A549 treated with CpdA at 1 μM for 4 hours (cell line): ENCODE results near the gene DMAP1. TPM values are rescaled to one million over a fixed set of nuclear protein-coding genes. Genes with fewer than 3 reads are reported as not detected.

Experiments used
- total RNA-seq: library from RNA; stranded (reverse); fragments of 200-300 nt; extraction: Qiagen RNA extraction; gene quantifications from 5 replicates; pipeline ENCODE4 v1.2.3, GENCODE V29; 2022; ENCODE audit warnings: low read depth

The DMAP1 gene
- 19.0 to 22.2 TPM (median 21.1 TPM) in 5 replicates for total RNA-seq

DNA sequence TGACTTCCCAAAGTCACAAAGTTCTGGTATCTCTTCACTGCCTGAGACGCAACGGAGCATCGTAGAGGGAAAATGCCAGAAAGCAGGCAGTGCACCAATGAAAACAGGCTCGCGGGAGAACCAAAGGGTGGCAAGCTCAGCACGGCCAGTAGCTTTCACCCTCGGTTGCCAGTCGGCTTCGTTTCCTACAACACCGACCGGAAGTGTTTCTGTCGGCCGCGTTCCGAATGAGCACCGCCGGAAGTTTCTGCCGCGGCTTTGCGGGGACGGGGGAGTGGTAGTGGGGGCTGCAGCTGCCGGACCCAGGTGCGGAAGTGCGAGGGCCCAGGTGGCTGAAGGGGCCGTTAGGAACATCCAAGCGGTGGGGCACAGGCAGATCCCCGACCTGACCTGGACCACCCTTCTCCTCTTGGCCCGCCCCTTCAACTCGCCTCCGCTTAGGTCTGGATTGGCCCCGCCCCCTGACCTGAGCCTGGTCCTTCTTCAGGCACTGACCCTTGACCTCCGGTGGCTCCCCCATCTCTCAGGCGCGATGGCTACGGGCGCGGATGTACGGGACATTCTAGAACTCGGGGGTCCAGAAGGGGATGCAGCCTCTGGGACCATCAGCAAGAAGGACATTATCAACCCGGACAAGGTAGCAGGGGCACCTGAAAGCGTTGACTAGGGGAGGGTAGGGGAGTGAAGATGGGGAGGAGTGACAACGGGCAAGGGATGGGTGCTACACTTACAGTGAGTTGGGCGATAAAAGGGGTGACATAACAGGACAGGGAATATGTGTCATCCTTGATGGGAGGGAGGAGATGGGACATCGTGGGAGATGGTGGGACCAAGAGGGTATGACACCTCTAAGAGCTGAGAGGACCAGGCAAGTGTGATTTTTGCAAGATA lies at the start of gene DMAP1:
DMAP1 (plus strand) TSS at position 250 of the 891 bp plus-strand sequence; CDS start at position 533, 283 bp downstream.

Other genes starting within 250 kb of the DMAP1 start
- gene DPH2, start 243.5 kb upstream of the DMAP1 start, total RNA-seq = 37.7 to 44.1 TPM (median 42.2 TPM) in 5 replicates
- gene ATP6V0B, start 238.5 kb upstream of the DMAP1 start, total RNA-seq = 89.0 to 165 TPM (median 151 TPM) in 5 replicates
- 42.9 to 70.0 TPM (median 64.8 TPM) in 5 replicates for gene B4GALT2, start 234.3 kb upstream of the DMAP1 start, total RNA-seq
- 3.8 to 7.2 TPM (median 6.7 TPM) in 5 replicates for gene CCDC24, start 221.9 kb upstream of the DMAP1 start, total RNA-seq
- 12.4 to 16.8 TPM (median 15.0 TPM) in 5 replicates for gene SLC6A9, start 182.0 kb upstream of the DMAP1 start, total RNA-seq
- gene KLF17, start 94.7 kb upstream of the DMAP1 start, total RNA-seq = 0.27 to 0.43 TPM (median 0.42 TPM) in 5 replicates
- gene KLF18, start 71.8 kb upstream of the DMAP1 start, total RNA-seq = not detected in 5 replicates
- gene ERI3, start 141.8 kb downstream of the DMAP1 start, total RNA-seq = 46.3 to 63.9 TPM (median 58.3 TPM) in 5 replicates
- gene RNF220, start 191.8 kb downstream of the DMAP1 start, total RNA-seq = 55.1 to 68.6 TPM (median 58.1 TPM) in 5 replicates